ENCODE data around the gene ZBTB46.

DNA sequence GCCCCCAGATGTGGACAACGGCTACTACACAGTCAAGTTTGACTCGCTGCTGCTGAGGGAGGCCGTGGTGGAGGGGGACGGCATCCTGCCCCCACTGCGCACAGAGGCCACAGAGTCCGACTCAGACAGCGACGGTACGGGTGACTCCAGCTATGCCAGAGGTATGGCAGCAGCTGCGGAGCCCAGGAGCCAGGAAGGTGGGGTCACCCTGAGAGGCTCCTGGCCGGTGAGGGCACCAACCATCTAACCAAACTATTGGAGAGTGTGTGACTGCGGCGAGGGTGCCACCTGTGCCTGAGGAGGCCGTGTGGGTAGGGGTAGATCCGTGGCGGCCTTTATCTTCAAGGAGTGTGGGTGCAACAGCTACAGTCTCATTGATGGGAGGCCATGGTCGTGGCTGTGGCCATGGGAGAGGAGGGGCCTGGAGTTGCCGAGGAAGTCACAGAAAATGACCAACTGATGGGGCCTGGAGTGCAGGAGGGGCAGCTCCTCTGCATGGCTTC is 97.4 kb downstream of the ZBTB46 start:
- TF ChIP-seq, protein P1, sequence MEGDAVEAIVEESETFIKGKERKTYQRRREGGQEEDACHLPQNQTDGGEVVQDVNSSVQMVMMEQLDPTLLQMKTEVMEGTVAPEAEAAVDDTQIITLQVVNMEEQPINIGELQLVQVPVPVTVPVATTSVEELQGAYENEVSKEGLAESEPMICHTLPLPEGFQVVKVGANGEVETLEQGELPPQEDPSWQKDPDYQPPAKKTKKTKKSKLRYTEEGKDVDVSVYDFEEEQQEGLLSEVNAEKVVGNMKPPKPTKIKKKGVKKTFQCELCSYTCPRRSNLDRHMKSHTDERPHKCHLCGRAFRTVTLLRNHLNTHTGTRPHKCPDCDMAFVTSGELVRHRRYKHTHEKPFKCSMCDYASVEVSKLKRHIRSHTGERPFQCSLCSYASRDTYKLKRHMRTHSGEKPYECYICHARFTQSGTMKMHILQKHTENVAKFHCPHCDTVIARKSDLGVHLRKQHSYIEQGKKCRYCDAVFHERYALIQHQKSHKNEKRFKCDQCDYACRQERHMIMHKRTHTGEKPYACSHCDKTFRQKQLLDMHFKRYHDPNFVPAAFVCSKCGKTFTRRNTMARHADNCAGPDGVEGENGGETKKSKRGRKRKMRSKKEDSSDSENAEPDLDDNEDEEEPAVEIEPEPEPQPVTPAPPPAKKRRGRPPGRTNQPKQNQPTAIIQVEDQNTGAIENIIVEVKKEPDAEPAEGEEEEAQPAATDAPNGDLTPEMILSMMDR (IDR thresholded peaks at IDR 0.05), result no peak
- no peak for TF ChIP-seq POLR2AphosphoS5 (IDR thresholded peaks at IDR 0.05)
